Large intestine (tissue), 3 donors: Measurements from ENCODE around the gene U2AF1. TPM values are rescaled to one million over a fixed set of nuclear protein-coding genes. Genes with fewer than 3 reads are reported as not detected.
"Not testable (repeated sequence)": the region's sequence is repeated elsewhere in the genome, so short reads cannot be mapped to it uniquely, and the experiment has no call there.

Source experiments
- DNase-seq, 2 donors: peaks; one replicate each; pipeline versions ENCODE4 v3.0.0 to v3.0.0-alpha.2; 2013
- H3K27ac ChIP-seq: one replicate; pipeline ENCODE4 v1.5.1; 2013; ENCODE audit warnings: low read length
- H3K27me3 ChIP-seq: 2 replicates; pipeline ENCODE4 v1.6.1; 2013; ENCODE audit warnings: low read length; ENCODE audit not compliant: control insufficient read depth, insufficient read depth
- H3K36me3 ChIP-seq: 2 replicates; pipeline ENCODE4 v1.6.1; 2013; ENCODE audit warnings: low read length; ENCODE audit not compliant: control insufficient read depth, insufficient read depth
- H3K4me1 ChIP-seq: one replicate; pipeline ENCODE4 v1.6.1; 2013; ENCODE audit warnings: low read length; ENCODE audit not compliant: control insufficient read depth, insufficient read depth
- H3K4me3 ChIP-seq: one replicate; pipeline ENCODE4 v1.5.1; 2013; ENCODE audit warnings: low read length
- H3K9me3 ChIP-seq: one replicate; pipeline ENCODE4 v1.6.1; 2013; ENCODE audit warnings: mild to moderate bottlenecking, low read depth, low read length, moderate library complexity; ENCODE audit not compliant: control insufficient read depth
- WGBS: methylation state at CpG from one replicate; pipeline ENCODE4 v1.1.5; 2013; ENCODE audit warnings: low lambda C conversion rate; ENCODE audit not compliant: insufficient coverage; 5-methylcytosine and 5-hydroxymethylcytosine counted together
- polyA plus RNA-seq: library from polyadenylated mRNA; unstranded; fragments of 120-200 nt; gene quantifications from one replicate; pipeline ENCODE4 v1.2.1, GENCODE V29; 2013

Gene U2AF1
- polyA plus RNA-seq, 1 donor, result 52.1 TPM

- H3K27ac ChIP-seq, H3K4me1 ChIP-seq, H3K9me3 ChIP-seq, H3K4me3 ChIP-seq, H3K27me3 ChIP-seq, H3K36me3 ChIP-seq, DNase-seq: not testable (repeated sequence)
- WGBS, result no CpG with 5 or more reads among the region's 12 CpGs
These were observed 40.7 kb downstream of the U2AF1 start for GRCh38 chr21:43066690-43067089.

GRCh38 chr21:43065991-43066390 is 41.4 kb downstream of the U2AF1 start:
- H3K9me3 ChIP-seq, DNase-seq, H3K36me3 ChIP-seq, H3K27ac ChIP-seq, H3K27me3 ChIP-seq, H3K4me1 ChIP-seq, H3K4me3 ChIP-seq: not testable (repeated sequence)
- WGBS, result no CpG with 5 or more reads among the region's 30 CpGs

- H3K27me3 ChIP-seq, DNase-seq, H3K27ac ChIP-seq, H3K4me1 ChIP-seq, H3K36me3 ChIP-seq, H3K9me3 ChIP-seq, H3K4me3 ChIP-seq: not testable (repeated sequence)
- no CpG with 5 or more reads among the region's 22 CpGs for WGBS
These were observed 43.0 kb downstream of the U2AF1 start for GRCh38 chr21:43064265-43064917.

GRCh38 chr21:43062955-43063664 is 44.3 kb downstream of the U2AF1 start:
- WGBS, result no CpG with 5 or more reads among the region's 28 CpGs
- H3K9me3 ChIP-seq, H3K27me3 ChIP-seq, DNase-seq, H3K36me3 ChIP-seq, H3K4me3 ChIP-seq, H3K27ac ChIP-seq, H3K4me1 ChIP-seq: not testable (repeated sequence)

GRCh38 chr21:43053112-43053511 is 54.3 kb downstream of the U2AF1 start:
- H3K27me3 ChIP-seq, H3K4me1 ChIP-seq, H3K27ac ChIP-seq, H3K4me3 ChIP-seq, DNase-seq, H3K9me3 ChIP-seq, H3K36me3 ChIP-seq: not testable (repeated sequence)
- WGBS, result no CpG with 5 or more reads among the region's 13 CpGs

GRCh38 chr21:43045876-43046821 is 61.2 kb downstream of the U2AF1 start:
- no CpG with 5 or more reads among the region's 21 CpGs for WGBS
- H3K9me3 ChIP-seq, H3K27ac ChIP-seq, H3K4me3 ChIP-seq, H3K4me1 ChIP-seq, H3K36me3 ChIP-seq, DNase-seq, H3K27me3 ChIP-seq: not testable (repeated sequence)

- DNase-seq, H3K4me1 ChIP-seq, H3K36me3 ChIP-seq, H3K27me3 ChIP-seq, H3K27ac ChIP-seq, H3K9me3 ChIP-seq, H3K4me3 ChIP-seq: not testable (repeated sequence)
- no CpG with 5 or more reads among the region's 17 CpGs for WGBS
These were observed 62.0 kb downstream of the U2AF1 start for GRCh38 chr21:43045165-43045875.

- H3K36me3 ChIP-seq, H3K27me3 ChIP-seq, H3K4me1 ChIP-seq, H3K9me3 ChIP-seq, H3K4me3 ChIP-seq, H3K27ac ChIP-seq, DNase-seq: not testable (repeated sequence)
- WGBS, result no CpG with 5 or more reads among the region's 14 CpGs
These were observed 62.8 kb downstream of the U2AF1 start for GRCh38 chr21:43044547-43044946.

- not testable (repeated sequence) for H3K9me3 ChIP-seq, DNase-seq, H3K4me3 ChIP-seq
These were observed 64.1 kb downstream of the U2AF1 start for GRCh38 chr21:43043291-43043690.

More at GRCh38 chr21:43043291-43043690, 64.1 kb downstream of the U2AF1 start:
- not testable (repeated sequence) for H3K27ac ChIP-seq, H3K27me3 ChIP-seq, H3K36me3 ChIP-seq, H3K4me1 ChIP-seq
- WGBS, result no CpG with 5 or more reads among the region's 14 CpGs
